Anterior cingulate cortex (tissue), 58 donors: ENCODE results near the gene ADRA2A.

Experiments
- DNase-seq, 58 donors: peaks; one replicate each; lab custom pipeline; 2025; lab: John Stamatoyannopoulos, UW

ADRA2A gene

GRCh38 chr10:111107846-111108245 is 31.0 kb downstream of the ADRA2A start:
- no peak for DNase-seq

- DNase-seq = no peak
These were observed 31.6 kb downstream of the ADRA2A start for GRCh38 chr10:111108441-111108840.

- DNase-seq = no peak
These were observed 32.8 kb downstream of the ADRA2A start for GRCh38 chr10:111109501-111110242.

- no peak for DNase-seq
These were observed 33.9 kb downstream of the ADRA2A start for GRCh38 chr10:111110771-111111170.

- DNase-seq = no peak
These were observed 35.5 kb downstream of the ADRA2A start for GRCh38 chr10:111112333-111112732.

GRCh38 chr10:111113238-111113960 is 36.6 kb downstream of the ADRA2A start:
- DNase-seq = no peak

- peak in 5 of 58 donors; percentile 6 to 24 (median 18) for DNase-seq
These were observed 37.3 kb downstream of the ADRA2A start for GRCh38 chr10:111113961-111114757.

GRCh38 chr10:111114758-111115500 is 38.1 kb downstream of the ADRA2A start:
- no peak for DNase-seq

- DNase-seq = no peak
These were observed 39.4 kb downstream of the ADRA2A start for GRCh38 chr10:111116211-111116610.

- no peak for DNase-seq
These were observed 40.1 kb downstream of the ADRA2A start for GRCh38 chr10:111116762-111117445.

GRCh38 chr10:111117528-111118277 is 40.9 kb downstream of the ADRA2A start:
- no peak for DNase-seq

GRCh38 chr10:111118758-111119157 is 41.9 kb downstream of the ADRA2A start:
- no peak for DNase-seq

GRCh38 chr10:111119637-111120036 is 42.8 kb downstream of the ADRA2A start:
- no peak for DNase-seq

- no peak for DNase-seq
These were observed 45.3 kb downstream of the ADRA2A start for GRCh38 chr10:111122127-111122526.

- no peak for DNase-seq
These were observed 47.1 kb downstream of the ADRA2A start for GRCh38 chr10:111123883-111124282.

- DNase-seq = no peak
These were observed 48.3 kb downstream of the ADRA2A start for GRCh38 chr10:111125102-111125501.

- no peak for DNase-seq
These were observed 49.2 kb downstream of the ADRA2A start for GRCh38 chr10:111126077-111126476.

- DNase-seq = no peak
These were observed 50.4 kb downstream of the ADRA2A start for GRCh38 chr10:111127081-111127848.
